Measurements from ENCODE around the gene SPAG16.

GRCh38 chr2:213885485-213885884 is 601.2 kb downstream of the SPAG16 start:
- TF ChIP-seq CTCF (conservative IDR thresholded peaks at IDR 0.05) (no peak), ZFX (IDR thresholded peaks at IDR 0.05) (no peak)
